ENCODE results near the gene SERPINB11.
"Not testable (repeated sequence)": the region's sequence is repeated elsewhere in the genome, so short reads cannot be mapped to it uniquely, and the experiment has no call there.

Gene SERPINB11

DNA sequence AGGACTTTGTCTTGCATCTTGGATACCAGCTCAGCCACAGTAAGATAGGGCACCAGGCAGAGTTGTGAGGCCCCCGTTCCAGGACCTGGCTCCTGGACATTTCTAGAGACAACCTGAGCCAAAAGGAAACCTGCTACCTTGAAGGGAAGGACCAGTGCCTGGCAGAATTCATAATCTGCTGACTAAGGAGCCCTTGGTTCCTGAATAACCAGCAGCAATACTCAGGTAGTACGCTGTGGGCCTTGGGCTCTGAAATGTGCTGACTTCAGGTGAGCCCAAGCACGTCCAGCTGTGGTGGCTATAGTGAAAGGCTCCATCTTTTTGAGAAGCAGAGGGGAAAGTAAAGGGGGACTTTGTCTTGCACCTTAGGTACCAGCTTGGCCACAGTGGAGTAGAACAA lies 28.5 kb downstream of the SERPINB11 start:
- FAIRE-seq, result no peak

DNA sequence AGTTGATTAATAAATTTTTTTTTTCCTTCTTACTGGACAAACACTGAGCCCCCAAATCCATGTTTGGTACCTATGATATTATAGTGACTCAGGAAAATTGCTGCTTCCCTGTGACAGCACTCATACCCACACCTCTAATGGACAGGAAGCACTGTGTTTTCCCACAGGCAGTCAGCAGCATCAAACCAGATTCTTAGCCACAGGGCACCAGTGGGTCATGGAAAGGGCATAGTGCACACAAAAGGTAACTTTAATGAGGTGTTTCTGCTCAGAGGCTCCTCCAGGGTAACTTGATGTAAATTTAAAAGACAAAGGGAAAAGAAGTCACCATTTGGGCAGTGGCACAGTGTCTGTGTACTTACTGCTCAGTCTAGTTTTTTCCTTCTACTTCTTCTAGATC lies 34.1 kb downstream of the SERPINB11 start:
- no peak for FAIRE-seq

DNA sequence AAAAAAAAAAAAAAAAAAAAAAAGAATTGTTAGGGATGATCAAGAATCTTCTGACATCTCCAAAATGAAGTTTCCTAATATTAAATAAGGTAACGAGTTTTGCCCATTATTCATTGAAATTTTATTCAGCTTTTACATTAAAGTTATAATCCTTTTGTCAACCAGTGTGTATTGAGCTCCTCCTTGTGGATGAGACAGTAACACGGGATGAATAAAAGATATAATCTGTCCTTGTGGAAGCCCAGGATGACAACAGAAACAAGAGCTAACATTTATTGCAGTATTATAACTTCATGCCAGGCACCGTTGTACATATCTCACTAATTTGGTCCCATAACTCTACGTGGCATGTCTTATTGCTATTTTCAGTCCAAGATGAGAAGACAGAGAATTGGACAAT lies 39.0 kb downstream of the SERPINB11 start:
- FAIRE-seq, result no peak

DNA sequence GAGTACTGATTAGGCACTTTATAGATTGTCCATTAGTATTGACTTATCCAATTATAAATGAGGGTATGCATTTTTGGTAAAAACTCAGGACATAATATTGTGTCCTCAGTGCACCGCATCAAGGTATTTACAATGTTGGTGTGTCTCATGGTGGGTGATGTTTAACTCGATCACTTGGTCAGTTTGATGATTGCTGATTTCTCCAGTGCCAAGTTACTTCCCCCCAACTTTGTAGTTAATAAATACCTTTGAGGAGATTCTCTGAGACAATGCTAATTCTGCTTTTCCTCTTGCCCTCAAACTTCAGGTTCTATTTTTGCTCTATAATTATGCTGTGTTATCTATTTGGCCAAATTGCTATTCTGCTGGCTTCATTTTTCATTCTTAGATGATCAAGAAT lies 44.2 kb downstream of the SERPINB11 start:
- no peak for FAIRE-seq

DNA sequence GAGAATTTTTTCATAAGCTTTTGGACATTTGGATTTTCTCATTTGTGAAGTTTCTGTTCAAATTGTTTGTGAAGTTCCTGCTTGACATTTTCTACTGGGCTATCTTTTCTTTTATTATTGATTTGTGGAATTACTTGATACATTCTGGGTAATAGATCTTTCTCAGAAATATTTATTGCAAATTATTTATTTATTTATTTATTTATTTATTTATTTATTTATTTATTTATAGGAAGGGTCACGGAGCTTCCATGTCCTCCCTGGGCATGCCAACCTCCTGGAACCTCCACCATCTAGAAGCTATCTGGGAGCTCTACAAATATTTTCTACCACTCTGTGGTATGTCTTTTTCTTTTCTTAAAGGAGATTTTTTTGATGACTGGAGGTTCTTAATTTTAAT lies 46.7 kb downstream of the SERPINB11 start:
- FAIRE-seq, result no peak

DNA sequence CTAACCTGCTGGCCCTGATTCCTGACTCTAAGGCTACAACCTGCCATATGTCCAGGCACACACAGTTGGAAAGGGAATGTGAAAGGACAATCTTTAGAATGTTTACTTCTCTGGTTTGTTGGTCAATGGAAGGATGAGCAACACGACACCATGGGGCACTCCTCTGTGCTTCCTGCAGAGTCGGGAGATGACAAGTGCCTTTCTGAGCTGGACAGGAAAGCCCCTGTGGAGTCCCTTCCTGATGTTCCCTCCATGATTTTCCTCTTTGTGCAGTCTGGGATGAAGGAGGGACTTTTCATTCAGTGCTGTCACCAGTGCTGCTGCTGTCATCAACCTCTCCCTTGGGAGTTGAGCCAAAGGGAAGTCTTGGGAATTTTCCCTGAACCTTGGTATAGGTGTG lies 49.9 kb downstream of the SERPINB11 start:
- FAIRE-seq, result no peak

DNA sequence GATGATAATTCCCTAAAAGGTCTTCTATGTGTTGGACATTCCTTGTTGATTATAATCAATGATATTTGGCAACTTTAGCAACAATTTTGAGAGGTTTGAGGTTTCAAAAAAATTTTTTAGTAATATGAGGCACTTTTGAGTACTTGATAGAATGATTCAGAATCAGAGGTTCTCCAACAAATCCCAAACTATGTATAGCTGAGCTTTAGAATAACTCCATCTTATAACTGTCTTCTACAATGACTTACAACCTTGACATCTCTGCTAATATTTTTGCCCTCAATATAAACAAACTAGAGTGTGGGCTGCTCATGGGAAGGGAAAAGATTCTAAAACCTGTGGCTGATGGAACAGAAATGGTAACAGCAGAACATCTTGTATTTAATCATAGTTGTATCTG lies 50.9 kb downstream of the SERPINB11 start:
- no peak for FAIRE-seq

DNA sequence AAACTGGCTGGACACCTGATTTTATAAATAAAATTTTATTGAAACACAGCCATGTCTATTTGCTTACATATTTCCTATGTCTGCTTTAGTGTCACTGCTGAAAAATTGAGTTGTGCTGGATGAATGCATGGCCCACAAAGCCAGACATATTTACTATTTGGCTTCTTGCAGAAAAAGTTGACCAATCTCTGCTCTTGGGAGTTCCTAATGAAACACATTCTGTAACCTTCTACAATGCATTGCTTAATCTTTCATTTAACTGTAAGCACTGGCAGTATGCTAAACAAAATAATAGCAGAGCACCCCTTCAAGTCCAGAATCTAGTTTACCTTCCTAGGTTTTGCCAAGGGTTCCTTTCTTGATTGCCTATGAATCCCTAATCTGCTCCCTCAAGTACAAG lies 54.8 kb downstream of the SERPINB11 start:
- FAIRE-seq, result no peak

DNA sequence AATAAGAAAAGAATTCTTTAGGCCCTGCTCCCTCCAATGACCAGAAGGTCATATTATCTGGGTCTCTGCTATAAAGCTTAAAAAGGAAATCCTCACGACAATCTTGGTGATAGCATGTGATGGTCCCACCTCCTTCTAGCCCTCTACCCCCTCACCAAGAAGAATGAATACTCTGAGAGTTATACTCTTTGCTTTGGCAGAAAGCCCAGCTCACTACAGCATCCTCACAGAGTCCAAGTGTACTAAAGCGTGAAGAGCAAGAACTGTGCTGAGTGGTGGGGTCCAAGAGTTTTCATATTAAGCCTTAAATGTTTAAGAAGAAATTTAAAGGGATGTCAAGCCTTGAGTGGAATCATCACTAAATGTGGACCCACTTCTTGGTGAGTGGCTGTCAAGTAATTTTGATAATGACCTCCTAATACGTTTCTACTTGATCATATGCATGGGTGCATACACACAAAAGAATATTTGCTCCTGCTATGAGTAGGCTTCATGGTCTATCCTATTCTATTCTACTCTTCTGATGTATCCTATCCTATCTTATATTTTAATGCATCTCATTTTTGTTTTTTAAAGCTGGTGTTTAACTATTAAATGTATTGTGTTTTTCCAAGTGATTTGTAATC lies 56.0 kb downstream of the SERPINB11 start:
- FAIRE-seq, result no peak

DNA sequence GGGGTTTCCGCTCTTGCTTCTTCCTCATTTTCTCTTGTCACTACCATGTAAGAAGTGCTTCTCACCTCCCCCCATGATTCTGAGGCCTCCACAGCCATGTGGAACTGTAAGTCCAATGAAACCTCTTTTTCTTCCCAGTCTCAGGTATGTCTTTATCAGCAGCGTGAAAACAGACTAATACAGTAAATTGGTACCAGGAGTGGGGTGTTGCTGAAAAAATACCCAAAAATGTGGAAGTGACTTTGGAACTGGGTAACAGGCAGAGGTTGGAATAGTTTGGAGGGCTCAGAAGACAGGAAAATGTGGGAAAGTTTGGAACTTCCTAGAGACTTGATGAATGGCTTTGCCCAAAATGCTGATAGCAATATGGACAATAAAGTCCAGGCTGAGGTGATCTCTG lies 57.0 kb downstream of the SERPINB11 start:
- FAIRE-seq, result not testable (repeated sequence)

DNA sequence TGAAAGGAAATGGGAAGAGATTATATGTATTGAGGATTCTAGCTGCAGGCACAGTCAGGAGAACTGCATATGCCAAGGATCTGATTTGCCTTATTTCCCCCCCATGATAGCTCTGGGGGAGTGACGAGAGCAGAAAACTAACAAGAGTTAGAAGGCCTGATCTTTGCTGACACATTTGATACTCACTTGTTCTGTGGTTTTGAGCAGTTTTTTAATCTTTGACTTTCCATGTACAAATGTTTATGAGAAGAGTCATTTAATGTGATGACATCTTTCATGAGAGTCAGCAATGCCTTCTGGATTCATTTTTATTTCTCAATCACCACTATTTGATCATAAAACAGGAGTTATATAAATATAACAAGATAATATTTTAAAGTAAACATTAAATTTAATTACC lies 59.8 kb downstream of the SERPINB11 start:
- FAIRE-seq, result no peak

DNA sequence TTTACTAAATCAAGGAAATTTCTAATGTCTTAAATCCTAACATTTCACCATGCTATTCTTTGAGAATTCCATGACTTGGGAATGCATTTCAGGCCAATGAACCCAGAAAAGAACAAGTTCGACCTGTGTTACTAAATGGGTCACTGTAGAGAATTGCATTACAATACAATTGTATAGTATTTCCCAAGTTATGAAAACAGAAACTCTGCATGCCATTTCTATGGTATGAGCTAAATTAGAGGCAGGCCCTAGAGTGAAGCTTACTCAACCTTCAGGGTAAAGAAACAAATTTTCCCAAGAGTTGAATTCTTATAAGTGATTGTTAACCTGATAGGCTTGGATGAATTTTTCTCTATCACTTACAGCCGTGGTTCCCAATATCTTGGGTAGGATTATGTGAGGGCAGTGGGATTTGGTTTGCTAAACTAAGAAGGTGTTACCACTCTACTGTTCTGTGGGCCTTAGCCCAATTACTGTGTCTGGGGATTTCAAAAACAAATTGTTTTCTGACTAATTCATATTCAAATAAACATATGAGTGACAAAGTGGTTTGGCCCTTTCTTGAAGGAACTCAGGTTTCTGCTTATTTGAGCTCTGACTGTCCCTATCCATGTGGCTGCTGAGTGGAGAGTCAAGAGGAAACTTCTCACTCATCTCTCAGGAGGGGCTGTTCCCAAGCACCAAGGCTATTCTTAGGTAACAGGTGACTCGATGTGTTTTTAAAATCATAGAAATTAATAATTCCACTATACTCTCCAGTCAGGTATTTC lies 61.3 kb downstream of the SERPINB11 start:
- FAIRE-seq, result no peak

DNA sequence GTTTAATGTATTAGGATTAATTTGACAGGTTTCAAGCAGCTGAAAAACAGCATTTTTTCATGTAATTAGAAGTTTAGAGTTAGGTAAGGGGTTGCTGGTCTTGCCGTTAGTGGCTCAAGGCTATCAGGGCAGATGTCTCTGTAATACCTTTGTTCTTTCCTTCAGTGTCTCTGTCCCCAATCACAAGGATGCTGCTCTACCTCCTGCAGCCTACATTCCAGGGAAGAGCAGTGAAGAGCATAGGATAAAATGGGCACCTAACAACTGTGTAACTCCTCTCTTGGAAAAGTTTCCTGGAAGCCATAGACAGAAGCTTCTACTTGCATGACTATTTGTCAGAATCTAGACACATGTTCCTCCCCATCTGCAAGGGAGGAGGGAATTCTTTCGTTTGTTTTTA lies 63.1 kb downstream of the SERPINB11 start:
- FAIRE-seq, result no peak
